ENCODE data around the gene CACNA2D3.

GRCh38 chr3:54476891-54477290 lies 354.5 kb downstream of the CACNA2D3 start:
- TF ChIP-seq CTCF (IDR thresholded peaks at IDR 0.05; ENCODE audit: insufficient read depth, low read depth, low read length) (no peak), EZH2 (IDR thresholded peaks at IDR 0.05; ENCODE audit: insufficient read depth, low read length) (no peak)
